NCI-H1694 treated with DMSO at 0.1 percent for 48 hours (cell line): ENCODE data around the gene EPSTI1.
A peak's percentile ranks its signal among the peaks of the same experiment; 100 is the strongest.
"Not testable (repeated sequence)": the region's sequence is repeated elsewhere in the genome, so short reads cannot be mapped to it uniquely, and the experiment has no call there.

Experiments
- DNase-seq: peaks from one replicate; lab custom pipeline; 2025; lab: John Stamatoyannopoulos, UW

The EPSTI1 gene, protein sequence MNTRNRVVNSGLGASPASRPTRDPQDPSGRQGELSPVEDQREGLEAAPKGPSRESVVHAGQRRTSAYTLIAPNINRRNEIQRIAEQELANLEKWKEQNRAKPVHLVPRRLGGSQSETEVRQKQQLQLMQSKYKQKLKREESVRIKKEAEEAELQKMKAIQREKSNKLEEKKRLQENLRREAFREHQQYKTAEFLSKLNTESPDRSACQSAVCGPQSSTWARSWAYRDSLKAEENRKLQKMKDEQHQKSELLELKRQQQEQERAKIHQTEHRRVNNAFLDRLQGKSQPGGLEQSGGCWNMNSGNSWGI

DNA sequence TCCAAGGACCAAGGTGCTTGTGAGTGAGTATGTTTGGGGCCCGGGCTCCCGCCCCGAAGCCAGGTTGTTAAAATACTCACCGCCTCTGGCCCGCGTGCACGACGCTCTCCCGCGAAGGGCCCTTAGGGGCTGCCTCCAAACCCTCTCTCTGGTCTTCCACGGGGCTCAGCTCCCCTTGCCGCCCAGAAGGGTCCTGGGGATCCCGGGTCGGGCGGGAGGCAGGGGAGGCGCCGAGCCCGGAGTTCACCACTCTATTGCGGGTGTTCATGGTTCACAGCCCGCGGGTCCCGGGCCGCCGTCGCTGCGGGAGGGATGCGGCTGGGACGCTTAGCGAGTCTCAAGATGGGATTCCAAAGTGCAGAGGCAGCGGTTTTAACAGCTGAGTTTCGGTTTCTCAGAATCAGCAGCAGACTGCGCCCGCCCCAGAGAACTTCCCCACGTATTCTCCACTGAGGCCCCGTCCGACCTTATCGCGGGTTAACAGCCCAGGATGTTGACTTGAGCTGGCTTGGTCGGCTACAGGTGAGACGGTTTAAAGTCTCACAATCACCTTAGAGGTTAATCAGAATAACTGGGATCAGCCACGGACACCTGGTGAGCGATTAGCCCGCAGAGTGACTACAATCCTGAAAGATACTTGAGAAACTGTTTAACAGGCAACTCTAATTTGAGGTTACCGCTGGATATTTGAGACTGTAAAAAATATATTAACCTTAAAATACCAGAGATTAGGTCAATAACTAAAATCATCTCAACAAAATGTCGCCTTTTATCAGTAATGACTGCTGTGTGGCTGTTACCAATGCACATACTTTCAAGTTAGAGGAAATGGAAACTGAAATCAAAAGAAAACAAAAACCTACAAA is at the start of gene EPSTI1:
TSS of gene EPSTI1 (minus strand) at position 344 of the 866 bp plus-strand sequence. CDS start at position 268, 76 bp downstream.
- no peak for DNase-seq

GRCh38 chr13:43041369-43041921 is 49.4 kb upstream of the EPSTI1 start:
- no peak for DNase-seq

DNA sequence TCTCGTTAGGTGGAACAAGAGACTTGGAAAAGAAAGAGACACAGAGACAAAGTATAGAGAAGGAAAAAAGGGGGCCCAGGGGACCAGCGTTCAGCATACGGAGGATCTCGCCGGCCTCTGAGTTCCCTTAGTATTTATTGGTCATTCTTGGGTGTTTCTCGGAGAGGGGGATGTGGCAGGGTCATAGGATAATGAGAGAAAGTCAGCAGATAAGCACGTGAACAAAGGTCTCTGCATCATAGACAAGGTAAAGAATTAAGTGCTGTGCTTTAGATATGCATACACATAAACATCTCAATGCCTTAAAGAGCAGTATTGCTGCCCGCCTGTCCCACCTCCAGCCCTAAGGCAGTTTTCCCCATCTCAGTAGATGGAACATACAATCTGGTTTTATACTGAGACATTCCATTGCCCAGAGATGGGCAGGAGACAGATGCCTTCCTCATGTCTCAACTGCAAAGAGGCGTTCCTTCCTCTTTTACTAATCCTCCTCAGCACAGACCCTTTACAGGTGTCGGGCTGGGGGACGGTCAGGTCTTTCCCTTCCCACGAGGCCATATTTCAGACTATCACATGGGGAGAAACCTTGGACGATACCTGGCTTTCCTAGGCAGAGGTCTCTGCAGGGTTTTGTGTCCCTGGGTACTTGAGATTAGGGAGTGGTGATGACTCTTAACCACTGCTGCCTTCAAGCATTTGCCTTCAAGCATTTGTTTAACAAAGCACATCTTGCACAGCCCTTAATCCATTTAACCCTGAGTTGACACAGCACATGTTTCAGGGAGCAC is 48.7 kb upstream of the EPSTI1 start:
- not testable (repeated sequence) for DNase-seq

- no peak for DNase-seq
Observed at GRCh38 chr13:43039966-43040365, 47.9 kb upstream of the EPSTI1 start.

- no peak for DNase-seq
Observed at GRCh38 chr13:43036351-43037250, 44.6 kb upstream of the EPSTI1 start.

DNA sequence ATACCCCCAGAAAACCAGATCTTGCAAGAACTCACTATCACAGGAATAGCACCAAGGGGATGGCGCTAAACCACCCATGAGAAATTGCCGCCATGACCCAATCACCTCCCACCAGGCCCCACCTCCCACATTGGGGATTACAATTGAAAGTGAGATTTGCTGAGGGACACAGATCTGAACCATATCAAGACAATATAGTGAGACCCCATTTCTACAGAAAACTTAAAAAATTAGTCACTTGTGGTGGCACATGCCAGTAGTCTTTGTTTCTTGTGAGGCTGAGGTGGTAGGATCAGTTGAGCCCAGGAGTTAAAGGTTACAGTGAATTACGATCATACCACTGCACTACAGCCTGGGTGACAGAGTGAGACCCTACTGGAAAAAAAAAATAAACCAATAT is 41.0 kb upstream of the EPSTI1 start:
- no peak for DNase-seq

DNA sequence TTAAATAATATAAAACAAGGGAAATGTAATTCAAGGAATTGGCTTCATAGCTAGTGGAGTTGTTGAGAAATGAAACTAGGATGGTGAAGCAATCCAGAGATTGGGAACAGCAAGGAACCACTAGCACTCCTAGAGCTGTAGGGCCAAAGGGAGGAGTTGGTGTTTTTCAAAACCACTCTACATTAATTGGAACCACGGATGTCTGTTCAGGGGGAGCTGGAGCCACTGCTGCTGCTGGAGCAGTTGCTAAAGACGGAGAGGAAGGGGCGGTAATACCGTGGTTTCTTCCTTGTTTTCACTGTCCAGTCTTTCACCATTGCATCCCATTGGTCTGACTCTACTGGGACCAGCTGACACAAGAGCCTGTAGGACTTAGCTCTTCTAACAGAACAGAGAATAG is 39.8 kb upstream of the EPSTI1 start:
- DNase-seq = no peak

GRCh38 chr13:43030548-43030947 is 38.5 kb upstream of the EPSTI1 start:
- DNase-seq = no peak

DNA sequence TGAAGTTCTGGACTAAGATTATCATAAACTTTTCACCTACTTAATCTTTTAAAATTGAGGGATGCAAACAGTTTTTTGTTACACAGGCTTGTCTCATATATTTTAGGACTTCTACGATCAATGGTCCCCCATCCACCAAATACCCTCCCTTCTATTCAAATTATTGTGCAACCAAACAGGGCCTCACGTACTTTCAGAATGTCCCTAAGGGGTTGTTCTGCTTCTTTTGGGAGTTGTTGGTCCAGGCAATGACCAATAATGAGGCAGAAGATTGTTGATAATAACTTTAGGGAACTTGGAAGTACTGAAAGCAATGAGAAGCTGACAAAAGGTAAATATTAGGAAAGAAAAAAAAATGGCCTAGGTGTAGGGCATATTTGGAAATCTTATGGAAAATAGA is 34.2 kb upstream of the EPSTI1 start:
- no peak for DNase-seq

- no peak for DNase-seq
Observed at GRCh38 chr13:43023289-43023963, 31.4 kb upstream of the EPSTI1 start, which contains the start of gene DNAJC15. DNAJC15 (plus strand) TSS chr13:43023586; CDS start chr13:43023627, 41 bp downstream.

DNA sequence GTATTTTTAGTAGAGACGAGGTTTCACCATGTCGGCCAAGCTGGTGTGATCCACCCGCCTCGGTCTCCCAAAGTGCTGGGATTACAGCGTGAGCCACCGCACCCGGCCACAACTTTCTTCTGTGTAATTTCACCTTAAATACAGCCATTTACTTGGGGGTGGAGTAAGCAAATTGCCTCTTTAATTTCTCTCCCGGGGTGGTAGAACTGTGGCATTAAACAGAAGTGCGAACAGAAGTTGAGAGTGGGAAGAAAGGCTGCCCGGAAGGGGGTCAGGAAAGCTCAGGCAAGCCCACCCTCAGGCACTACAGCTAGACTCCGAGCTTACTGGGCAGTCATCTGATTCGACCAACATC is 30.9 kb upstream of the EPSTI1 start:
- DNase-seq = no peak

DNA sequence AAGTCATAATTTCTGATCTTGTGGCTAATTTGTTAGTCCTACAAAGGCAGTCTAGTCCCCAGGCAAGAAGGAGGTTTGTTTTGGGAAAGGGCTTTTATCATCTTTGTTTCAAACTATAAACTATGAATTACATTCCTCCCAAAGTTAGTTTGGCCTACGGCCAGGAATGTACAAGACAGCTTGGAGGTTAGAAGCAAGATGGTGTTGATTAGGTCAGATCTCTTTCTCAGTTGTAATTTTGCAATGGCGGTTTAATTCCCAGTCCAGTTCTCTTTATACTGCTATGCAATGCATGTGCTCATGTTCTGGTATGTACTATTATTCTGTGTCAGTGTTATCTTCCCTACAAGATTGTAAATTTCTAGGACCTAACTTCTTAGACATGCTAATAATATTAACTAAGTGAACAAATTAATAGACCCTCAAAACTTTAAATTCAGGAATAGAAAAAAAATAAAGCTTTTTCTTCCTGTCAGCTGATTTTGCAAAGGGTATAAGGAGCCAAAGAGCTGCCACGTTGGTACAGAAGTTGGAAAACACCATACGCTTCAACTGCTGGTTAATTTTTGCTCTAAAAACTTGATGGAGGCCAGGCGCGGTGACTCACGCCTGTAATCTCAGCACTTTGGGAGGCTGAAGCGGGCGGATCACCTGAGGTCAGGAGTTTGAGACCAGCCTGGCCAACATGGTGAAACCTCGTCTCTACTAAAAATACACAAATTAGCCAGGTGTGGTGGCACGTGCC is 30.1 kb upstream of the EPSTI1 start:
- DNase-seq = no peak

DNA sequence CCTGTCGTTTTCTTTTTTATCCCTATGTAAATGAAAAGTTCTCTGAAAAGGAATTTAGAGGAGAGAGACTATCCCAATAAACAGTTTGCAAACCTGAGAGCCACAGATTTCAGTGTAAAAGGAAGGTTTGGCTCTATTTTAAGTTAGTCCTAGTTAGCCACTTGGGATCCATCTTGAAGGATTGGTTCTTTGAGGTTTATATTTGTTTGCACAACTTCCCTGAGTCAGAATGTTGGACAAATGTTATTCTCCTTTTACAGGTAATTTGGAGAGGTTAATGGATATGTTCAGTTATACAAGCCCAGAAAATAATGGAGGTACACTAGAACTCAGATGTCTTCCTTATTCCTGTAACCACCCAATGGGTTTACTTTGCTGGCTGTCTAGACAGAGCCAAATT is 28.8 kb upstream of the EPSTI1 start:
- DNase-seq = no peak

- DNase-seq = no peak
Observed at GRCh38 chr13:43019811-43020210, 27.8 kb upstream of the EPSTI1 start.

DNA sequence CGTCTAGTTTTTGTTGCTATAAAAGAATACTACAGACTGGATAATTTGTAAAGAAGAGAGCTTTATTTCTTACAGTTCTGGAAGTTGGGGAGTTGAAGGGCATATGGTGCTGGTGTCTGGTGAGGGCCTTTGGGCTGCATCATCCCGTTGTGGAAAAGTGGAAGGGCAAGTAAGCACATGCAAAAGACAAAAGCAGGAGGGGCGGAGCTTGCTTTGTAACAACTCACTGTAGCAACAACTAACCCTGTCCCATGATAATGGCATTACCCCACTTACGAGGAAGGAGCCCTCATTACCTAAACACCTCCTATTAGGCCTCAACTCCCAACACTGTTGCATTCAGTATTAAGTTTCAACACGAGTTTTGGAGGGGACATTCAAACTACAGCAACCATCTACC is 24.2 kb upstream of the EPSTI1 start:
- no peak for DNase-seq

DNA sequence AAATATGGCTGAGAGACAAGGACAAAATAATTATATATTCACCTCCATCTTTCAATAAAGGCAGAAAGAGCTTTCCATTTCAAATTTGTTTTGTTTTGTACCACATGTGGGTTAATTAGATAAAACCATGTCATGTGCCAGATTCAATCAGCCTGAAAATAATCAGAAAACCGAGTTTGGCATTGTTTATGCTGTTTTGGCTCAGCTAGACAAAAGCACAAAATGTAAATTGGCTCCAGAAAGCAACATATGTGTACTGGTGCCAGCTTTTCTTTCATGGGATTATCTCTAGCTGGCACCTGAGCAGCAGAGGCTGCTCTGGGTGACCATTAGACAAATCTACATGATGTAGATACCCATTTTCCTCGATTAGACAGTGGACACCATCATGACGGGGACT is 22.1 kb upstream of the EPSTI1 start:
- peak; percentile 33 for DNase-seq

DNA sequence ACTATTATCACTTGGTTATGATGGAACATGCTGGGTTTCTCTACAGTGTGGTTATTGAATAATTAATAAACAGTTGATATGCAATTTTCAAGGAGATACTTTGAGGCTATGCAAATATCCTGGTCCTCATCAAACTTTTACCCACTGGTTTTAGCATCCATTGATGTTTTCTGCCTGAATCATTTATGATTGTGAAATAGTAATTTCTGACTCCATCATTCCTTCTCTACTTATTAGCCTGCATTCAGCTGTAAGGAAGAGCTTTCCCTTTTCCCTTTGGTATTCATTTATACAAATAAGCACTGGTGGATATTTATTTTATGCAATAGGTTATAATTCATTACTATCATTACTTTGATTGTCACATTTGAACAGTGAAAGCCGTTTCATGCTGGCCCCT is 17.5 kb upstream of the EPSTI1 start:
- no peak for DNase-seq

DNA sequence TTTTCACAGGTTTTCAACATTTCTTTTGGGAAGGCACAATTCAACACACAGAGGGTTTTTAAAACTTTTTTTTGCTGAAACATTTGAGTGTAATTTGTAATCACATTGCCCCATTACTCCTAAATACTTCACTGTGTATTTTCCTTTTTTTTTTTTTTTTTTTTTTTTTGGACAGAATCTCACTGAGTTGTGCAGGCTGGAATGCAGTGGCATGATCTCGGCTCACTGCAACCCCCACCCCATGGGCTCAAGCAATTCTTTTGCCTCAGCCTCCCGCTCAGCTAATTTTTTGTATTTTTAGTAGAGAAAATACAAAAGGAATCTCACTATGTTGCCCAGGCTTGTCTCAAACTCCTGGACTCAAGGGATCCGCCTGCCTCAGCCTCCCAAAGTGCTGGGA is 16.6 kb upstream of the EPSTI1 start:
- no peak for DNase-seq

GRCh38 chr13:43006893-43007631 is 15.0 kb upstream of the EPSTI1 start:
- no peak for DNase-seq
